ENCODE results near the gene DCTD. TPM values are rescaled to one million over a fixed set of nuclear protein-coding genes. Genes with fewer than 3 reads are reported as not detected.
A peak's percentile ranks its signal among the peaks of the same experiment; 100 is the strongest.

DCTD gene
- total RNA-seq, 1 donor from 2014 or later, result 44.5 TPM

DNA sequence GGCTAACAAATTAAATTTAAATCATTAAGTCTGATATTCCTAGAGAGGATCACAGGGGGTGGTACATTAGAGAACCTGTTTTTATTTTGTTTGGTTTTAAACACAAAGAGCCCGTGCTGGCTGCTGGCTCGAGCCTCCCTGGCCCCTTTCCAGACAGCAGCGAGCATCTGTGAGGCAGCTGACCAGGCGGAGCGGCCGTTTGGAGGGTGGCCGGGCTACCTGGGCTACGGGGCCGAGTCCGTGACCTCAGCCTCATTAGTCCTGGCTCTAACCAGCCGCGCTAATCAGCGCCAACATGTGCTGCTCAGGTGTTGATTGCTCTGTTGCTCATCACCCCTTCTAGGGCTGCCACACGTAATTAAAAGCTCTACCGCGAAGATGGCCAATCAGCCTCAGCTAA, 35.3 kb downstream of the DCTD start:
- H3K9me3 Mint-ChIP-seq (ENCODE audit: unreplicated experiment), result peaks cover 1% of the 10 kb centered on the region
- peak; percentile 55 for DNase-seq
- H3K27ac Mint-ChIP-seq (ENCODE audit: unreplicated experiment), result peak overlapping the region; percentile 28
- no peak for TF ChIP-seq CTCF (IDR thresholded peaks at IDR 0.05; ENCODE audit: partially characterized antibody, unreplicated experiment)
- peaks cover 14% of the 10 kb centered on the region for H3K4me1 Mint-ChIP-seq (ENCODE audit: low read depth, unreplicated experiment)
- no peak overlapping the region for H3K4me3 Mint-ChIP-seq (ENCODE audit: unreplicated experiment)
- H3K27me3 Mint-ChIP-seq (ENCODE audit: unreplicated experiment), result peaks cover 7% of the 10 kb centered on the region
- H3K36me3 Mint-ChIP-seq (ENCODE audit: unreplicated experiment), result peaks cover 24% of the 10 kb centered on the region

- Mint-ChIP-seq H3K4me3 (ENCODE audit: unreplicated experiment) (no peak overlapping the region), H3K36me3 (ENCODE audit: unreplicated experiment) (peaks cover 22% of the 10 kb centered on the region), H3K27ac (ENCODE audit: unreplicated experiment) (peak overlapping the region; percentile 43), H3K27me3 (ENCODE audit: unreplicated experiment) (peaks cover 7% of the 10 kb centered on the region), H3K9me3 (ENCODE audit: unreplicated experiment) (peaks cover 1% of the 10 kb centered on the region), H3K4me1 (ENCODE audit: low read depth, unreplicated experiment) (peaks cover 18% of the 10 kb centered on the region)
- no peak for DNase-seq
- TF ChIP-seq CTCF (IDR thresholded peaks at IDR 0.05; ENCODE audit: partially characterized antibody, unreplicated experiment), result no peak
These were observed 36.5 kb downstream of the DCTD start for GRCh38 chr4:182880387-182881356.

DNA sequence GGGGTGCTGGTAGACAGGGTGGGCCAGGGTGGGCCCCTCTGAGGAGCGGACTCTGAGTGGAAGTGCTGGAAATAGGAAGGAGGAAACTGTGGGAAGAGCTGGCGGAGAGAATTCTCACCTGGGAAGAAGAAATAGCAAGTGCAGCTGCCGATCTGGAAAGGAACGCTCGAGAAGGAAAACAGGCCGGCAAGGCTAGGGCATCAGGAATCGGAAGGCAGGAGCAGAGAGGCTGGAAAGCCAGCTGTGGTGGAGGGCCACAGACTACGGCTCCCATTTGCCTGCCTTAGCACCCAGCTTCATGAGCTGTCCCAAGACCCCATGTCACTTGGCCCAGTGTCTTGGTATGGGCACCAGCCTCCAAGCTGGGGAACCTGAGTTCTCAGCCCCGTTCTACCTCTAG, 37.3 kb downstream of the DCTD start:
- Mint-ChIP-seq H3K4me3 (ENCODE audit: unreplicated experiment) (no peak overlapping the region), H3K9me3 (ENCODE audit: unreplicated experiment) (peaks cover 1% of the 10 kb centered on the region), H3K27me3 (ENCODE audit: unreplicated experiment) (peaks cover 7% of the 10 kb centered on the region), H3K4me1 (ENCODE audit: low read depth, unreplicated experiment) (peaks cover 24% of the 10 kb centered on the region), H3K36me3 (ENCODE audit: unreplicated experiment) (peaks cover 21% of the 10 kb centered on the region), H3K27ac (ENCODE audit: unreplicated experiment) (no peak overlapping the region)
- DNase-seq, result no peak
- TF ChIP-seq CTCF (IDR thresholded peaks at IDR 0.05; ENCODE audit: partially characterized antibody, unreplicated experiment), result no peak

DNA sequence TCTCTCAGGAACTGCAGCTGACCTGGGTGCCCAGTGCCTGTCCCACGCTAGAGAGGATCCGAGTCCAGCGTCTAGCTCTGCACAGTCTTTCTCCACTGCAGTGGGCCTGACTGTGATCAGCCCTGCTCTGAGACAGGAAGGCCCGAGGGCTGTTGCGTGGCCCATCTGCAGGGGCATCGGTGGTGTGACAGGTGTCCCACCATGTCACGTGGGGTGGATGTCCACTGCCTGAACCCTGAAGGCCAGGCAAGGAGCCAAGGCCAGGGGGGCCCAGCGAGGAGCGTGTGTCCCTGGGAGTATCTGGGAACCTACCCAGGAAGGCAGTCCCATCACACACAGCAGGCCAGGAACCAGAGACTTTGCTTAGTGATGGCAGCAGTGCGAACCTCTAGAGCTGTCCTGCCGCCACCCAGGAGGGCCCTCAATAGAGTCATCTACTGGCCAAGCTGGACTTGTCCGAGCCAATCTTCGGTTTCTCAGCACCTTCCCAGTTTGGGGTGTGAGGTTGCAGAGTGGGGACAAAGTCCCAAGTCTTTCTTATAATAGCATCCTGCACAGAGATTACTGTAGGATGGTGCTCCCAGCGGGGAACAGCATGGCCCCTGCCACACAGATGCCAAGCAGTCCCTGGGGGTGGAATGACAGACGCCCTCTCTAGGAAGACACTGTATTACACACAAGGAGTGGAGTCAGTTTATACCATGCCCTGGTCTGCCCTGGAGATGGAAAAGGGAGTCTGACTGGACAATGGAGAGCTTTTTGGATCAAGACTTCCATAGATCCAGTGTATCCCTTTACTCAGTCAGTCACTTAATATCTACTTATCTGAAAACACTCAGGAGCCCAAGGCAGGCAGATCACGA, 38.3 kb downstream of the DCTD start:
- Mint-ChIP-seq H3K27ac (ENCODE audit: unreplicated experiment) (no peak overlapping the region), H3K36me3 (ENCODE audit: unreplicated experiment) (peaks cover 11% of the 10 kb centered on the region), H3K4me1 (ENCODE audit: low read depth, unreplicated experiment) (peaks cover 29% of the 10 kb centered on the region), H3K4me3 (ENCODE audit: unreplicated experiment) (no peak overlapping the region), H3K27me3 (ENCODE audit: unreplicated experiment) (peaks cover 7% of the 10 kb centered on the region), H3K9me3 (ENCODE audit: unreplicated experiment) (peaks cover 3% of the 10 kb centered on the region)
- no peak for DNase-seq
- no peak for TF ChIP-seq CTCF (IDR thresholded peaks at IDR 0.05; ENCODE audit: partially characterized antibody, unreplicated experiment)
